H54 (cell line): ENCODE data around the gene CHRNG.
A peak's percentile ranks its signal among the peaks of the same experiment; 100 is the strongest.
"Not testable (repeated sequence)": the region's sequence is repeated elsewhere in the genome, so short reads cannot be mapped to it uniquely, and the experiment has no call there.

Experiments used
- DNase-seq: peaks from one replicate; pipeline ENCODE4 v3.0.0; 2011; ENCODE audit warnings: low spot score, mixed read lengths; ENCODE audit not compliant: insufficient read length
- FAIRE-seq: peaks from 3 replicates; lab custom pipeline; 2011; peaks lifted over from hg19 to GRCh38; lab: Jason Lieb, UNC
- POLR2A ChIP-seq: IDR thresholded peaks from 2 replicates; pipeline ENCODE4 v1.6.1; 2011; ENCODE audit warnings: low read depth, mild to moderate bottlenecking, low read length

Gene CHRNG

GRCh38 chr2:232527905-232528470, 11.5 kb upstream of the CHRNG start:
- no peak for DNase-seq
- FAIRE-seq, result no peak
- TF ChIP-seq POLR2A, result no peak

DNA sequence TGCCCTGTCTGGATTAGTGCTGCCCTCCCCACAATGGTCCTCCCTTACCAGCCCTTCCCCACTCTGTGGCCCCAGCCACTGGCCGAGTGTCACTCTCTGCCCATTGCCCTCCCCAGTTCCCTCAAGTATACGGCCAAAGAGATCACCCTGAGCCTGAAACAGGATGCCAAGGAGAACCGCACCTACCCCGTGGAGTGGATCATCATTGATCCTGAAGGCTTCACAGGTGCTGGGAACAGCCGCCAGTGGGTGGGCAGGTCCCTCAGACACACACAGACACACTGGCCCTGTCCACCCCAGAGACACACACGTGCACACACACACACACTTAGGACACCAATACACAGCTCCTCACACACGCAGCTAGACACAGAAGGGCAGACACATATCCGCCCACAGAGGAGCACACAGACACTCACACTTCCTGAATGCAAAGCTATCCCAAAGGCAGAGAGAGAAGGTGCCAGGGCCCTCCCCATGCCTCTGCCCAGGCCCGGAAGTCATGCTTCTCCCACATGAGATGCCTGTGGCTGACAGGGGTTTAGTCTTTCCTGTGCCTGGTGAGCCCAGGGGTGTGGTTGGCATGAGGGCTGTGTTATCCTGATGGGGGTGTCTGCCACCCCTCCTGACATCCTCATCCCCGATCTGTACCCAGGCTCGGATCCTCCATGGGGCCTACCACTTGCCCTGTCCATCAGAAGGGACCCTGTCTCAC, 10.6 kb upstream of the CHRNG start:
- FAIRE-seq, result no peak
- DNase-seq, result peak; percentile 62

GRCh38 chr2:232529806-232530547, 9.5 kb upstream of the CHRNG start:
- no peak for TF ChIP-seq POLR2A
- DNase-seq (no peak), FAIRE-seq (no peak)

More for the DNA sequence above, 10.6 kb upstream of the CHRNG start:
- no peak for TF ChIP-seq POLR2A

GRCh38 chr2:232530626-232531260, 8.7 kb upstream of the CHRNG start:
- DNase-seq, result no peak
- TF ChIP-seq POLR2A, result no peak
- no peak for FAIRE-seq

DNA sequence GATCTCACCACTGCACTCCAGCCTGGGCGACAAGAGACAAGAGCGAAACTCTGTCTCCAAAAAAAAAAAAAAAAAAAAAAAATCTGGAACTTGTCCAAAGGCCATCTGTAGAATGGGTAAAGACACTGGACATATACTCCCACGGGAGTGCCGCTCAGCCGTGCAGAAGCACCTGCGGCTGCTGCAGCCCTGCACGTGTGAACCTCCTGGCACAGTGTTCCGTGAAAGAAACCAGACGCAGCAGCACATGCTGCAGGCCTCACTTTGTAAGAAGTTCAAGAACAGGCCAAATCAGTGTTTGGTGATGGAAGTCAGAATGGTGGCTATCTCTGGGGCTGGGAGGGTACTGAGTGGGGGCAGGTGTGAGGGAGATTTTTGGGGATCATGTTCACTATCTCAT, 7.1 kb upstream of the CHRNG start:
- no peak for TF ChIP-seq POLR2A
- no peak for FAIRE-seq
- no peak for DNase-seq

GRCh38 chr2:232532821-232533220, 6.7 kb upstream of the CHRNG start:
- not testable (repeated sequence) for DNase-seq, FAIRE-seq

GRCh38 chr2:232533944-232534710, 5.4 kb upstream of the CHRNG start:
- FAIRE-seq, result no peak
- TF ChIP-seq POLR2A, result no peak
- no peak for DNase-seq

GRCh38 chr2:232534940-232535651, 4.4 kb upstream of the CHRNG start:
- no peak for FAIRE-seq
- no peak for TF ChIP-seq POLR2A
- DNase-seq, result no peak

GRCh38 chr2:232535761-232536530, 3.5 kb upstream of the CHRNG start:
- no peak for FAIRE-seq
- no peak for DNase-seq
- TF ChIP-seq POLR2A, result no peak

DNA sequence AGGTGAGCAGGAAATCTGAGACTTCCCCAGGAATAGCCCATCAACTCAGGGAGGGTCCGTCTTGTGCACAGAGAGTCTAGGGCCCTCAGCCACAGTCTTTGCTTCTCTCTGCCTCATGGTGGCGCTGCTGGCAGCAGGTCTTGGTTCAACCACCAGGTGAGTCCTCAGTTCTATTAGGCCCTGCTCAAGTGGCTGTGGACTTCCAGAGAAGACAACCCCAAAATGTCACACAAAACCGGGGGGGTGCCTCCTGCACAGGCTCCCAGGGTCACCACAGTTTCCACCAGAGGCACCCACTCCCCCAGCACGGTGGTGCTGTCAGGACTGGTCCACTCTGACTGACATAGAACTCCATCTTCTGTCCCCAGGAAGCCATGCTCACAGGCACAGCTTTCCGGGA, 2.4 kb upstream of the CHRNG start:
- DNase-seq (no peak), FAIRE-seq (no peak)
- no peak for TF ChIP-seq POLR2A

DNA sequence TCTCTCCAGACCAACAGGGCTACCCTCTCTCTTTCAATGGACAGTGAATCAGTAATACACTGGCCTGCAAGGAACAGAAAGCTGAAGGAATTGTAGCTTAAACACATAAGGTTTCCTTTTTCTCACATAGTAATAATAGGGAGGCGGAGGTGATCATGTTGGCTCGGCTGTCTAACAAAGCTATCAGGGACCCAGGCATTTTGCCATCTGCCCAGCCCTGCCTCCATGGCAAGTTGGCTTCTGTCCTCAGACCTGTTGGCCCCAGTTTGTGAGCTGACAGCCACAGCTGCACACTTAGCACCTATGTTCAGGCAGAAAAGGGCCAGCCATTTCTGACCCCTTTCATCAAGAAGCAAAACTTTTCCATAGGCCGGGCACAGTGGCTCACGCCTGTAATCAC, 2.0 kb upstream of the CHRNG start:
- DNase-seq (no peak), FAIRE-seq (no peak)
- TF ChIP-seq POLR2A, result no peak

DNA sequence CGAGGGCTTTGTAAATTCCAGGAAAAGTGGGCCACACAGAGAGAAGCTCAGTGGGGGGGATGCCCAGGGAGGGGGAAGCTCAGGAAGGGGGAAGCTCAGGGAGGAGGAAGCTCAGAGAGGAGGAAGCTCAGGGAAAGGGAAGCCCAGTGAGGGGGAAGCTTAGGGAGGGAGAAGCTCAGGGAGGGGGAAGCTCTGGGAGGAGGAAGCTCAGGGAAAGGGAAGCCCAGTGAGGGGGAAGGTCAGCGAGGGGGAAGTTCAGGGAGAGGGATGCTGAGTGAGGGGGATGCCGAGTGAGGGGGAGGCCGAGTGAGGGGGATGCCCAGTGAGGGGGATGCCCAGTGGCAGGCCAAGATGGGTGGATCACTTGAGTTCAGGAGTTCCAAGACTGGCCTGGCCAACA, 821 bp upstream of the CHRNG start:
- DNase-seq, result no peak
- no peak for FAIRE-seq
- TF ChIP-seq POLR2A, result no peak
